WERI-Rb-1 (cell line): ENCODE data around the gene ERGIC3.

Source experiments
- DNase-seq: peaks from one replicate; pipeline ENCODE4 v3.0.0-alpha.2; 2020
- H3K27ac ChIP-seq: fragments of 250-450 bp; sonication (Bioruptor Pico); 2 replicates; pipeline ENCODE4 v1.5.1; 2020; ENCODE audit warnings: mild to moderate bottlenecking, moderate library complexity
- H3K27me3 ChIP-seq: fragments of 250-450 bp; sonication (Bioruptor Pico); 2 replicates; pipeline ENCODE4 v1.5.1; 2021; ENCODE audit warnings: mild to moderate bottlenecking, low read depth, moderate library complexity; ENCODE audit not compliant: insufficient read depth, severe bottlenecking
- H3K36me3 ChIP-seq: fragments of 250-450 bp; sonication (Bioruptor Pico); 2 replicates; pipeline ENCODE4 v1.5.1; 2020; ENCODE audit warnings: mild to moderate bottlenecking, moderate library complexity
- H3K4me3 ChIP-seq: 2 replicates; pipeline ENCODE4 v1.5.1; 2011; ENCODE audit warnings: low read depth, mild to moderate bottlenecking, control low read depth, low read length
- H3K9me3 ChIP-seq: fragments of 250-450 bp; sonication (Bioruptor Pico); 2 replicates; pipeline ENCODE4 v1.5.1; 2021; ENCODE audit warnings: mild to moderate bottlenecking, moderate library complexity; ENCODE audit not compliant: severe bottlenecking
- CTCF ChIP-seq: IDR thresholded peaks from 2 replicates; pipeline ENCODE4 v1.5.1; 2011; ENCODE audit warnings: low read depth, mild to moderate bottlenecking, control low read depth, inconsistent platforms, low read length

ERGIC3 gene

DNA sequence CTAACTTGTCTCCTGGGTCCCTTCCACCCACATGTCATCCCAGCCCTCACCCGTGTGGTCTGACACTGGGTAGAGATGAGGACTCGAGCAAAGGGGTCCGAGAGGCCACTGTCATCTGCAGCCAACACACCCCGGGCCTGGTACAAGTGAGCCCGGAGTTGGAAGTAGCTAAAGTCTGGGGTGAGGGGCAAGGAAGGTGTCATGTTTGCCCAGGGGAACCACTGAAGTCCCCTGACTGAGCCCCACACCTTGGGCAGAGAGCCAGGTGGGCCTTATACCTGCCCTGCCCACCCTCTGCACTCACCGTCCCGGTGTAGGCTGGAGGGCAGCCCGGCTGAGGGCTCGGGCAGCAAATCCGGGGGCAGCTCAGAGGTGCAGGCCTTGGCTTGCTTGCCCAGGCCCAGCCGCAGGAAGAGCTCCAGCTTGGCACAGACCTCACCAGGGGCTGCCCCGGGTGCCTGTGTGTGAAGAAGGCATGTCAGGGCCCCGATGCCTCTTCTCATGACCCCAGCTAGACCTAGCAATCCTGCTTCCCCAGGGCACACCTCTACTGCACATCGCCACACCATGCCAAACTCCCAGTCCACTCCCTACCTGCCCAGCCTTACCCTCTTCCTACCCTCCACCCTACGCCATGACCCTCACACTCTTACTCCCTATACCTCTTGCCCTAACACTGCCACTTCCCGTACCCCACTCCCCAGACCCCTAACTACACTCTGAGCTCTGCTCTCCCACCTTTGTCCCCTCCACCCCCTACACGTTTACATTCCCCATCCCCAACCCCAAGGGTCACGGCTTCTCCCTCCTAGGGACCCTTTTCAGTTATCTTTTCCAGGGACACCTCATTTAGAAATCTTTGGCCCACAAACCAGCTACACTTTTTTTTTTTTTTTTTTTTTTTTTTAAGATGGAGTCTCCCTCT lies 42.0 kb downstream of the ERGIC3 start:
- no peaks in the 10 kb centered on the region for H3K27me3 ChIP-seq
- H3K27ac ChIP-seq = no peak overlapping the region
- H3K4me3 ChIP-seq = no peak overlapping the region

DNA sequence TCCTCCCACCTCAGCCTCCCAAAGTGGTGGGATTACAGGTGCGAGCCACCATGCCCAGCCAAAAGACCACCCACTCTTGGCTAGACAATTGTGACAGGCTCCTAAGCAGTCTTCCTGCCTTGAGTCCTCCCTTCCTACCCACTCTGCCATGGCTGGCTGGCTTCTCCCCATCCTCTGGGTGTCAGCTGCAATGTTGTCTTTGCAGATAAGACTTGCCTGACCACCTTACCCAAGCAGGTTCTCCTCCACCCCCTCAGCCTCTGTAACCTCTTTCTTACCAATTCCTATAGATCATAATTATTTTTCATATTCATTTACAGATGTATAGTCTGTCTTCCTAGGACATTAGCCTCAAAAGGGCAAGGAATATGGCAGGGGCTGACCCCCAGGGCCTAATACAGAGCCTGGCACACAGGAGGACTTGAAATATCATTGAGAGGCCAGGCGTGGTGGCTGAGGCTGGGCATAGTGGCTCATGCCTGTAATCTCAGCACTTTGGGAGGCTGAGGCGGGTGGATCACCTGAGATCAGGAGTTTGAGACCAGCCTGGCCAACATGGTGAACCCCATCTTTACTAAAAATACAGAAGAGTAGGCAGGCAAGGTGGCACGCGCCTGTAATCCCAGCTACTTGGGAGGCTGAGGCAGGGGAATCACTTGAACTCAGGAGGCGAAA lies 45.0 kb downstream of the ERGIC3 start:
- Histone ChIP-seq H3K36me3 (no peaks in the 10 kb centered on the region), H3K27ac (no peak overlapping the region), H3K27me3 (no peaks in the 10 kb centered on the region), H3K9me3 (no peaks in the 10 kb centered on the region), H3K4me3 (no peak overlapping the region)
- TF ChIP-seq CTCF = no peak
- DNase-seq = no peak

More for the DNA sequence above, 42.0 kb downstream of the ERGIC3 start:
- no peak for DNase-seq
- no peak for TF ChIP-seq CTCF
- peaks cover 4% of the 10 kb centered on the region for H3K9me3 ChIP-seq
- no peaks in the 10 kb centered on the region for H3K36me3 ChIP-seq

DNA sequence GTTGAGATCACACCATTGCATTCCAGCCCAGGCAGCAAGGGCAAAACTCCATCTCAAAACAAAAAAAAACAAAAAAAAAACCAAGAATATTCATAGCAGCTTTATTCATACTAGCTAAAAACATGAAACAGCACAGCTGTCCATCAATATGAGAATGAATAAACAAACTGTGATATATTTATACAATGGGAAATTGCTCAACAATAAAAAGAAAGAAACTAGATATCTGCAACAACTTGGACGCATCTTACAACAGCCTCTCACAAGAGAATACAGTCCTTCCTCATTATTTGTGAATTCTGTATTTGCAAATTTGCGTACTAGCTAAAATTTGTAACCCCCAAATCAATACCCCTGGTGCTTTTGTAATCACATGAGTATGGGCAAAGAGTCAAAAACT lies 45.6 kb downstream of the ERGIC3 start:
- no peak for TF ChIP-seq CTCF
- H3K9me3 ChIP-seq = no peaks in the 10 kb centered on the region

DNA sequence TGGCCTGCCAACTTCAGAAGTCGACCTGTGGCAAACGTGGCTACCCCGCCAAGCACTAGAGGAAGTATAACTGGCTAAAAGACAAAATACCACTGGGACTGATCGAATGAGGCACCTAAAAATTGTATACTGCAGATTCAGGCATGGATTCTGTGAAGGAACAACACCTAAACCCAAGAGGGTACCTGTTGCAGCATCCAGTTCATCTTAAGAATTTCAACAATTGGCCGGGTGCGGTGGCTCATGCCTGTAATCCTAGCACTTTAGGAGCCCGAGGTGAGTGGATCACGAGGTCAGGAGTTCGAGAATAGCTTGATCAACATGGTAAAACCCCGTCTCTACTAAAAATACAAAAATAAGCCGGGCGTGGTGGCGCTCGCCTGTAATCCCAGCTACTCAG lies 46.5 kb downstream of the ERGIC3 start:
- Histone ChIP-seq H3K27me3 (no peaks in the 10 kb centered on the region), H3K9me3 (no peaks in the 10 kb centered on the region), H3K36me3 (no peaks in the 10 kb centered on the region), H3K4me3 (no peak overlapping the region), H3K27ac (no peak overlapping the region)
- DNase-seq = no peak
- TF ChIP-seq CTCF = no peak

More for the DNA sequence above, 45.6 kb downstream of the ERGIC3 start:
- Histone ChIP-seq H3K36me3 (no peaks in the 10 kb centered on the region), H3K27ac (no peak overlapping the region), H3K4me3 (no peak overlapping the region), H3K27me3 (no peaks in the 10 kb centered on the region)
- DNase-seq = no peak

GRCh38 chr20:35592339-35592974 lies 50.6 kb downstream of the ERGIC3 start:
- no peaks in the 10 kb centered on the region for H3K9me3 ChIP-seq
- no peak for DNase-seq
- H3K4me3 ChIP-seq = no peak overlapping the region
- no peak overlapping the region for H3K27ac ChIP-seq
- H3K36me3 ChIP-seq = no peaks in the 10 kb centered on the region
- TF ChIP-seq CTCF = no peak
- H3K27me3 ChIP-seq = no peaks in the 10 kb centered on the region
